GM12801 (cell line): ENCODE data around the gene GREB1.

ENCODE experiments used
- CTCF ChIP-seq: IDR thresholded peaks from one replicate; pipeline ENCODE4 v1.5.1; 2011; ENCODE audit warnings: control low read depth; ENCODE audit not compliant: insufficient read length; ENCODE audit errors: extremely low read depth

The GREB1 gene

GRCh38 chr2:11503354-11503927 lies 30.4 kb upstream of the GREB1 start:
- TF ChIP-seq CTCF = no peak

- TF ChIP-seq CTCF = no peak
These were observed 27.9 kb upstream of the GREB1 start for GRCh38 chr2:11505652-11506610.

- TF ChIP-seq CTCF = no peak
These were observed 27.3 kb upstream of the GREB1 start for GRCh38 chr2:11506611-11506969.

- no peak for TF ChIP-seq CTCF
These were observed 26.3 kb upstream of the GREB1 start for GRCh38 chr2:11507517-11507916.

- no peak for TF ChIP-seq CTCF
These were observed 25.6 kb upstream of the GREB1 start for GRCh38 chr2:11508279-11508678.

- TF ChIP-seq CTCF = no peak
These were observed 24.0 kb upstream of the GREB1 start for GRCh38 chr2:11509657-11510360.

- TF ChIP-seq CTCF = no peak
These were observed 21.4 kb upstream of the GREB1 start for GRCh38 chr2:11512431-11512830.
